H9 (cell line): ENCODE data around the gene RHEX. TPM values are rescaled to one million over a fixed set of nuclear protein-coding genes. Genes with fewer than 3 reads are reported as not detected.

ENCODE experiments used
- DNase-seq: peaks from one replicate; pipeline ENCODE4 v3.0.0-alpha.2; 2017
- H2AFZ ChIP-seq: one replicate; pipeline ENCODE4 v1.6.1; 2013; ENCODE audit warnings: mild to moderate bottlenecking, low read length, control low read depth, moderate library complexity
- H2AK5ac ChIP-seq: 2 replicates; pipeline ENCODE4 v1.6.1; 2013; ENCODE audit warnings: low read length, control low read depth, mixed read lengths; ENCODE audit not compliant: insufficient read length
- H2BK120ac ChIP-seq: one replicate; pipeline ENCODE4 v1.6.1; 2013; ENCODE audit warnings: low read depth, mild to moderate bottlenecking, low read length, control low read depth, inconsistent platforms; ENCODE audit not compliant: poor library complexity, severe bottlenecking
- H2BK12ac ChIP-seq: 2 replicates; pipeline ENCODE4 v1.6.1; 2013; ENCODE audit warnings: low read length, control low read depth, mixed read lengths, low read depth; ENCODE audit not compliant: insufficient read length
- H2BK15ac ChIP-seq: 2 replicates; pipeline ENCODE4 v1.6.1; 2013; ENCODE audit warnings: low read depth, low read length, control low read depth
- H2BK20ac ChIP-seq: one replicate; pipeline ENCODE4 v1.6.1; 2013; ENCODE audit warnings: low read depth, mild to moderate bottlenecking, low read length, control low read depth, inconsistent platforms; ENCODE audit not compliant: poor library complexity, severe bottlenecking
- H2BK5ac ChIP-seq: 2 replicates; pipeline ENCODE4 v1.6.1; 2013; ENCODE audit warnings: low read length, control low read depth, mixed read lengths; ENCODE audit not compliant: insufficient read length
- H3K14ac ChIP-seq: 2 replicates; pipeline ENCODE4 v1.6.1; 2013; ENCODE audit warnings: low read length, control low read depth; ENCODE audit not compliant: insufficient read depth
- H3K18ac ChIP-seq: 2 replicates; pipeline ENCODE4 v1.6.1; 2013; ENCODE audit warnings: low read depth, mild to moderate bottlenecking, mixed read lengths, low read length, control low read depth; ENCODE audit not compliant: insufficient read length
- H3K23ac ChIP-seq: 2 replicates; pipeline ENCODE4 v1.6.1; 2013; ENCODE audit warnings: low read length, control low read depth, mixed read lengths, low read depth; ENCODE audit not compliant: insufficient read length
- H3K23me2 ChIP-seq: 2 replicates; pipeline ENCODE4 v1.6.1; 2013; ENCODE audit warnings: low read depth, mild to moderate bottlenecking, mixed read lengths, low read length, control low read depth; ENCODE audit not compliant: insufficient read length, poor library complexity, severe bottlenecking
- H3K27ac ChIP-seq: 2 replicates; pipeline ENCODE4 v1.5.1; 2013; ENCODE audit warnings: low read length, control low read depth, mixed read lengths, low read depth; ENCODE audit not compliant: insufficient read length
- H3K27me3 ChIP-seq: 2 replicates; pipeline ENCODE4 v1.6.1; 2013; ENCODE audit warnings: low read length, control low read depth, inconsistent platforms; ENCODE audit not compliant: insufficient read depth
- H3K4ac ChIP-seq: 2 replicates; pipeline ENCODE4 v1.6.1; 2013; ENCODE audit warnings: low read depth, mild to moderate bottlenecking, control low read depth, inconsistent platforms, low read length, moderate library complexity
- H3K4me1 ChIP-seq: 2 replicates; pipeline ENCODE4 v1.6.1; 2013; ENCODE audit warnings: low read length, control low read depth, inconsistent platforms; ENCODE audit not compliant: insufficient read depth
- H3K4me2 ChIP-seq: 2 replicates; pipeline ENCODE4 v1.6.1; 2013; ENCODE audit warnings: low read length, control low read depth, mixed read lengths; ENCODE audit not compliant: insufficient read length, insufficient read depth
- H3K56ac ChIP-seq: 2 replicates; pipeline ENCODE4 v1.6.1; 2013; ENCODE audit warnings: low read depth, mild to moderate bottlenecking, mixed read lengths, low read length, control low read depth; ENCODE audit not compliant: insufficient read length
- H3K79me1 ChIP-seq: 2 replicates; pipeline ENCODE4 v1.6.1; 2013; ENCODE audit warnings: low read depth, mild to moderate bottlenecking, moderate library complexity, low read length, control low read depth, inconsistent platforms; ENCODE audit not compliant: insufficient read depth, poor library complexity, severe bottlenecking
- H3K79me2 ChIP-seq: 2 replicates; pipeline ENCODE4 v1.6.1; 2013; ENCODE audit warnings: low read length, control low read depth, inconsistent platforms; ENCODE audit not compliant: insufficient read depth
- H3K9ac ChIP-seq: 2 replicates; pipeline ENCODE4 v1.6.1; 2013; ENCODE audit warnings: low read length, control low read depth, mixed read lengths; ENCODE audit not compliant: insufficient read length; ENCODE audit errors: extremely low read depth
- H3K9me3 ChIP-seq: one replicate; pipeline ENCODE4 v1.6.1; 2013; ENCODE audit warnings: low read depth, low read length, inconsistent platforms; ENCODE audit not compliant: control insufficient read depth
- H3T11ph ChIP-seq: one replicate; pipeline ENCODE4 v1.6.1; 2013; ENCODE audit warnings: mild to moderate bottlenecking, low read length, control low read depth, inconsistent platforms
- H4K20me1 ChIP-seq: one replicate; pipeline ENCODE4 v1.6.1; 2013; ENCODE audit not compliant: control insufficient read depth, insufficient read length, insufficient read depth
- H4K5ac ChIP-seq: 2 replicates; pipeline ENCODE4 v1.6.1; 2013; ENCODE audit warnings: low read depth, mild to moderate bottlenecking, mixed read lengths, low read length, control low read depth; ENCODE audit not compliant: insufficient read length
- H4K8ac ChIP-seq: replicated peaks from 2 replicates; pipeline ENCODE4 v1.6.1; 2013; ENCODE audit warnings: low read length, control low read depth, mixed read lengths, low read depth; ENCODE audit not compliant: insufficient read length
- H4K91ac ChIP-seq: 2 replicates; pipeline ENCODE4 v1.6.1; 2013; ENCODE audit warnings: low read depth, mild to moderate bottlenecking, moderate library complexity, mixed read lengths, low read length, control low read depth; ENCODE audit not compliant: insufficient read length
- H3K27ac Mint-ChIP-seq, 3 experiments: 2 replicates in 2 of 3; 3 replicates in 1 of 3; pipeline ENCODE4 v1.8.0; 2020 to 2021; ENCODE audit warnings: mixed read lengths in 3 of 3, mild to moderate bottlenecking in 1 of 3, moderate library complexity in 1 of 3
- H3K27me3 Mint-ChIP-seq: 2 replicates; pipeline ENCODE4 v1.8.0; 2021; ENCODE audit warnings: low read depth, mild to moderate bottlenecking, moderate library complexity, mixed read lengths
- H3K36me3 Mint-ChIP-seq, 3 experiments: 2 replicates in 2 of 3; 3 replicates in 1 of 3; pipeline ENCODE4 v1.8.0; 2020 to 2021; ENCODE audit warnings: low read depth in 3 of 3, mixed read lengths in 3 of 3; ENCODE audit not compliant: insufficient read depth in 1 of 3
- H3K4me1 Mint-ChIP-seq, 2 experiments: 2 replicates each; pipeline ENCODE4 v1.8.0; 2020; ENCODE audit warnings: mixed read lengths in 2 of 2
- H3K4me3 Mint-ChIP-seq, 2 experiments: 2 replicates in 1 of 2; 3 replicates in 1 of 2; pipeline ENCODE4 v1.8.0; 2020 to 2021; ENCODE audit warnings: mild to moderate bottlenecking in 2 of 2, mixed read lengths in 2 of 2, moderate library complexity in 1 of 2
- H3K9me3 Mint-ChIP-seq, 2 experiments: 2 replicates in 1 of 2; 3 replicates in 1 of 2; pipeline ENCODE4 v1.8.0; 2020; ENCODE audit warnings: mild to moderate bottlenecking in 2 of 2, mixed read lengths in 2 of 2, moderate library complexity in 1 of 2
- WGBS: extraction: QIAGEN DNeasy Blood & Tissue Kit; methylation state at CpG from one replicate; pipeline ENCODE4 v1.1.7; 2013; ENCODE audit warnings: missing lambda C conversion rate, low lambda C conversion rate, mixed read lengths; ENCODE audit not compliant: insufficient read length; ENCODE audit errors: extremely low coverage; 5-methylcytosine and 5-hydroxymethylcytosine counted together
- total RNA-seq: library from RNA; stranded (reverse); gene quantifications from 2 replicates; pipeline ENCODE4 v1.2.1, GENCODE V29; 2021
- TF ChIP-seq, protein P1 (sequence below): fragments of 200-600 bp; sonication (generic); conservative IDR thresholded peaks from 3 replicates; pipeline ENCODE4 v1.8.0; 2021; ENCODE audit warnings: antibody characterized with exemption, mild to moderate bottlenecking

The RHEX gene
- total RNA-seq, 1 experiment from 2014 or later = not detected

GRCh38 chr1:206101351-206102045, 48.5 kb downstream of the RHEX start:
- H2BK5ac ChIP-seq = no peak overlapping the region

More at GRCh38 chr1:206101351-206102045, 48.5 kb downstream of the RHEX start:
- Histone ChIP-seq H3K18ac (no peak overlapping the region), H2AFZ (no peak overlapping the region), H2BK12ac (no peak overlapping the region), H2BK15ac (no peak overlapping the region), H3K14ac (no peak overlapping the region), H4K91ac (no peak overlapping the region), H2AK5ac (no peak overlapping the region), H3K4ac (no peak overlapping the region), H3K27me3 (no peaks in the 10 kb centered on the region), H3K23me2 (no peaks in the 10 kb centered on the region), H3K79me1 (no peaks in the 10 kb centered on the region), H3K56ac (no peak overlapping the region), H2BK20ac (no peak overlapping the region), H4K20me1 (no peaks in the 10 kb centered on the region), H2BK120ac (no peak overlapping the region), H4K5ac (no peak overlapping the region), H3T11ph (no peak overlapping the region), H3K79me2 (no peaks in the 10 kb centered on the region), H3K4me1 (no peaks in the 10 kb centered on the region), H3K23ac (no peak overlapping the region), H4K8ac (no peak overlapping the region), H3K27ac (no peak overlapping the region), H3K9me3 (no peaks in the 10 kb centered on the region), H3K4me2 (no peak overlapping the region), H3K9ac (no peak overlapping the region)
- Mint-ChIP-seq H3K36me3 (no peaks in the 10 kb centered on the region), H3K27ac (no peak overlapping the region), H3K27me3 (no peaks in the 10 kb centered on the region; the same call in 1 of the 2 replicates), H3K9me3 (no peaks in the 10 kb centered on the region), H3K4me3 (no peak overlapping the region), H3K4me1 (peaks cover 0 to 2% of the 10 kb centered on the region in 2 experiments; a peak in 2 of 4 replicates)
- TF ChIP-seq, protein P1, sequence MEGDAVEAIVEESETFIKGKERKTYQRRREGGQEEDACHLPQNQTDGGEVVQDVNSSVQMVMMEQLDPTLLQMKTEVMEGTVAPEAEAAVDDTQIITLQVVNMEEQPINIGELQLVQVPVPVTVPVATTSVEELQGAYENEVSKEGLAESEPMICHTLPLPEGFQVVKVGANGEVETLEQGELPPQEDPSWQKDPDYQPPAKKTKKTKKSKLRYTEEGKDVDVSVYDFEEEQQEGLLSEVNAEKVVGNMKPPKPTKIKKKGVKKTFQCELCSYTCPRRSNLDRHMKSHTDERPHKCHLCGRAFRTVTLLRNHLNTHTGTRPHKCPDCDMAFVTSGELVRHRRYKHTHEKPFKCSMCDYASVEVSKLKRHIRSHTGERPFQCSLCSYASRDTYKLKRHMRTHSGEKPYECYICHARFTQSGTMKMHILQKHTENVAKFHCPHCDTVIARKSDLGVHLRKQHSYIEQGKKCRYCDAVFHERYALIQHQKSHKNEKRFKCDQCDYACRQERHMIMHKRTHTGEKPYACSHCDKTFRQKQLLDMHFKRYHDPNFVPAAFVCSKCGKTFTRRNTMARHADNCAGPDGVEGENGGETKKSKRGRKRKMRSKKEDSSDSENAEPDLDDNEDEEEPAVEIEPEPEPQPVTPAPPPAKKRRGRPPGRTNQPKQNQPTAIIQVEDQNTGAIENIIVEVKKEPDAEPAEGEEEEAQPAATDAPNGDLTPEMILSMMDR = no peak; the same call in 2 of the 3 replicates
- no CpG with 5 or more reads among the region's 6 CpGs for WGBS
- DNase-seq = no peak
